Neural cell (in vitro differentiated cells): ENCODE measurements around the gene KNSTRN.

Source experiments
- CTCF ChIP-seq: fragments of 450-650 bp; IDR thresholded peaks from 2 replicates; pipeline ENCODE4 v1.5.1; 2014; ENCODE audit warnings: antibody characterized with exemption, mild to moderate bottlenecking, moderate library complexity; ENCODE audit not compliant: poor library complexity, severe bottlenecking
- EP300 ChIP-seq: fragments of 450-650 bp; conservative IDR thresholded peaks from 2 replicates; pipeline ENCODE4 v1.6.1; 2014; ENCODE audit warnings: antibody characterized with exemption, mild to moderate bottlenecking, moderate library complexity; ENCODE audit not compliant: poor library complexity, severe bottlenecking
- EZH2 ChIP-seq: fragments of 200-600, 300-800 bp; shearing (Covaris generic), sonication (generic); IDR thresholded peaks from 2 replicates; pipeline ENCODE4 v1.6.1; 2014; ENCODE audit warnings: antibody characterized with exemption, low read length, borderline replicate concordance, mild to moderate bottlenecking; ENCODE audit not compliant: insufficient read depth, poor library complexity, severe bottlenecking
- POLR2AphosphoS5 ChIP-seq: IDR thresholded peaks from 2 replicates; pipeline ENCODE4 v1.6.1; 2012
- RAD21 ChIP-seq: fragments of 450-650 bp; conservative IDR thresholded peaks from 2 replicates; pipeline ENCODE4 v1.6.1; 2014; ENCODE audit warnings: antibody characterized with exemption, mild to moderate bottlenecking, moderate library complexity
- SMC3 ChIP-seq: fragments of 450-650 bp; conservative IDR thresholded peaks from 2 replicates; pipeline ENCODE4 v1.6.1; 2014; ENCODE audit warnings: antibody characterized with exemption, mild to moderate bottlenecking, moderate library complexity; ENCODE audit not compliant: poor library complexity
- TF ChIP-seq, protein P1 (sequence below): IDR thresholded peaks from 2 replicates; pipeline ENCODE4 v1.6.1; 2012; ENCODE audit warnings: borderline replicate concordance

- TF ChIP-seq CTCF = no peak
- no peak for TF ChIP-seq SMC3
- no peak for TF ChIP-seq POLR2AphosphoS5
- TF ChIP-seq, protein P1, sequence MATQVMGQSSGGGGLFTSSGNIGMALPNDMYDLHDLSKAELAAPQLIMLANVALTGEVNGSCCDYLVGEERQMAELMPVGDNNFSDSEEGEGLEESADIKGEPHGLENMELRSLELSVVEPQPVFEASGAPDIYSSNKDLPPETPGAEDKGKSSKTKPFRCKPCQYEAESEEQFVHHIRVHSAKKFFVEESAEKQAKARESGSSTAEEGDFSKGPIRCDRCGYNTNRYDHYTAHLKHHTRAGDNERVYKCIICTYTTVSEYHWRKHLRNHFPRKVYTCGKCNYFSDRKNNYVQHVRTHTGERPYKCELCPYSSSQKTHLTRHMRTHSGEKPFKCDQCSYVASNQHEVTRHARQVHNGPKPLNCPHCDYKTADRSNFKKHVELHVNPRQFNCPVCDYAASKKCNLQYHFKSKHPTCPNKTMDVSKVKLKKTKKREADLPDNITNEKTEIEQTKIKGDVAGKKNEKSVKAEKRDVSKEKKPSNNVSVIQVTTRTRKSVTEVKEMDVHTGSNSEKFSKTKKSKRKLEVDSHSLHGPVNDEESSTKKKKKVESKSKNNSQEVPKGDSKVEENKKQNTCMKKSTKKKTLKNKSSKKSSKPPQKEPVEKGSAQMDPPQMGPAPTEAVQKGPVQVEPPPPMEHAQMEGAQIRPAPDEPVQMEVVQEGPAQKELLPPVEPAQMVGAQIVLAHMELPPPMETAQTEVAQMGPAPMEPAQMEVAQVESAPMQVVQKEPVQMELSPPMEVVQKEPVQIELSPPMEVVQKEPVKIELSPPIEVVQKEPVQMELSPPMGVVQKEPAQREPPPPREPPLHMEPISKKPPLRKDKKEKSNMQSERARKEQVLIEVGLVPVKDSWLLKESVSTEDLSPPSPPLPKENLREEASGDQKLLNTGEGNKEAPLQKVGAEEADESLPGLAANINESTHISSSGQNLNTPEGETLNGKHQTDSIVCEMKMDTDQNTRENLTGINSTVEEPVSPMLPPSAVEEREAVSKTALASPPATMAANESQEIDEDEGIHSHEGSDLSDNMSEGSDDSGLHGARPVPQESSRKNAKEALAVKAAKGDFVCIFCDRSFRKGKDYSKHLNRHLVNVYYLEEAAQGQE = no peak
- no peak for TF ChIP-seq EP300
- no peak for TF ChIP-seq RAD21
- no peak for TF ChIP-seq EZH2
These were observed 25.3 kb upstream of the KNSTRN start for GRCh38 chr15:40357246-40357645.
